ENCODE results near the gene CLDN12.

The CLDN12 gene

GRCh38 chr7:90432752-90433151 is 29.5 kb downstream of the CLDN12 start:
- Histone ChIP-seq H3K4me2 (ENCODE audit: low read length) (no peak overlapping the region), H3K9me2 (replicated peaks; ENCODE audit: control insufficient read depth, low read length) (no peaks in the 10 kb centered on the region), H3K36me3 (ENCODE audit: control insufficient read depth, low read length) (no peaks in the 10 kb centered on the region), H3K4me1 (ENCODE audit: control insufficient read depth, low read length) (no peaks in the 10 kb centered on the region), H3F3A (ENCODE audit: control insufficient read depth, insufficient read depth) (no peaks in the 10 kb centered on the region), H3K9me3 (ENCODE audit: control insufficient read depth, insufficient read depth, low read length) (peaks cover 20% of the 10 kb centered on the region), H4K20me1 (ENCODE audit: control insufficient read depth, insufficient read depth, low read depth, low read length) (no peaks in the 10 kb centered on the region), H3K27ac (ENCODE audit: low read depth, low read length) (no peak overlapping the region), H3K4me3 (ENCODE audit: low read length) (no peak overlapping the region), H3K27me3 (ENCODE audit: control insufficient read depth, low read length) (no peaks in the 10 kb centered on the region), H3K79me2 (ENCODE audit: control insufficient read depth, low read length) (no peaks in the 10 kb centered on the region)
- no peak for TF ChIP-seq CTCF (IDR thresholded peaks at IDR 0.05; ENCODE audit: low read depth, low read length, poor library complexity, severe bottlenecking)
- TF ChIP-seq EZH2phosphoT487 (IDR thresholded peaks at IDR 0.05; ENCODE audit: borderline replicate concordance, low read length): no peak

GRCh38 chr7:90433221-90433620 is 30.0 kb downstream of the CLDN12 start:
- H3K27ac ChIP-seq (ENCODE audit: low read depth, low read length): no peak overlapping the region
- no peaks in the 10 kb centered on the region for H3K4me1 ChIP-seq (ENCODE audit: control insufficient read depth, low read length)
- H3K4me2 ChIP-seq (ENCODE audit: low read length): no peak overlapping the region
- H3K9me3 ChIP-seq (ENCODE audit: control insufficient read depth, insufficient read depth, low read length): peaks cover 21% of the 10 kb centered on the region
- H3F3A ChIP-seq (ENCODE audit: control insufficient read depth, insufficient read depth): no peaks in the 10 kb centered on the region
- no peak overlapping the region for H3K4me3 ChIP-seq (ENCODE audit: low read length)
- H3K36me3 ChIP-seq (ENCODE audit: control insufficient read depth, low read length): no peaks in the 10 kb centered on the region
- no peaks in the 10 kb centered on the region for H3K79me2 ChIP-seq (ENCODE audit: control insufficient read depth, low read length)
- no peaks in the 10 kb centered on the region for H3K9me2 ChIP-seq (replicated peaks; ENCODE audit: control insufficient read depth, low read length)
- H3K27me3 ChIP-seq (ENCODE audit: control insufficient read depth, low read length): no peaks in the 10 kb centered on the region
- H4K20me1 ChIP-seq (ENCODE audit: control insufficient read depth, insufficient read depth, low read depth, low read length): no peaks in the 10 kb centered on the region
- TF ChIP-seq CTCF (IDR thresholded peaks at IDR 0.05; ENCODE audit: low read depth, low read length, poor library complexity, severe bottlenecking) (no peak), EZH2phosphoT487 (IDR thresholded peaks at IDR 0.05; ENCODE audit: borderline replicate concordance, low read length) (no peak)

GRCh38 chr7:90445633-90446032 is 42.4 kb downstream of the CLDN12 start:
- H3K9me2 ChIP-seq (replicated peaks; ENCODE audit: control insufficient read depth, low read length): no peaks in the 10 kb centered on the region
- TF ChIP-seq EZH2phosphoT487 (IDR thresholded peaks at IDR 0.05; ENCODE audit: borderline replicate concordance, low read length): no peak
- TF ChIP-seq CTCF (IDR thresholded peaks at IDR 0.05; ENCODE audit: low read depth, low read length, poor library complexity, severe bottlenecking): no peak
- H3K27me3 ChIP-seq (ENCODE audit: control insufficient read depth, low read length): peaks cover 5% of the 10 kb centered on the region; the same call in 1 of the 2 replicates
- no peaks in the 10 kb centered on the region for H3K9me3 ChIP-seq (ENCODE audit: control insufficient read depth, insufficient read depth, low read length)
- no peak overlapping the region for H3K4me2 ChIP-seq (ENCODE audit: low read length)
- no peaks in the 10 kb centered on the region for H3F3A ChIP-seq (ENCODE audit: control insufficient read depth, insufficient read depth)
- no peaks in the 10 kb centered on the region for H3K79me2 ChIP-seq (ENCODE audit: control insufficient read depth, low read length)
- H3K36me3 ChIP-seq (ENCODE audit: control insufficient read depth, low read length): no peaks in the 10 kb centered on the region
- H3K4me3 ChIP-seq (ENCODE audit: low read length): no peak overlapping the region
- H3K27ac ChIP-seq (ENCODE audit: low read depth, low read length): no peak overlapping the region
- H4K20me1 ChIP-seq (ENCODE audit: control insufficient read depth, insufficient read depth, low read depth, low read length): no peaks in the 10 kb centered on the region
- no peaks in the 10 kb centered on the region for H3K4me1 ChIP-seq (ENCODE audit: control insufficient read depth, low read length)
